ENCODE measurements around the gene ZBTB40.

ZBTB40 gene

GRCh38 chr1:22563671-22564602 is 112.3 kb downstream of the ZBTB40 start:
- no peak for DNase-seq

- no peak for DNase-seq
Measured at GRCh38 chr1:22566161-22566560, 114.5 kb downstream of the ZBTB40 start.

- no peak for DNase-seq
Measured at GRCh38 chr1:22567197-22567596, 115.5 kb downstream of the ZBTB40 start.

- no peak for DNase-seq
Measured at GRCh38 chr1:22567994-22568393, 116.3 kb downstream of the ZBTB40 start.

GRCh38 chr1:22569269-22569668 is 117.6 kb downstream of the ZBTB40 start:
- no peak for DNase-seq

- DNase-seq, result no peak
Measured at GRCh38 chr1:22570140-22570909, 118.7 kb downstream of the ZBTB40 start.

- DNase-seq, result no peak
Measured at GRCh38 chr1:22572818-22573217, 121.2 kb downstream of the ZBTB40 start.

GRCh38 chr1:22573237-22573636 is 121.6 kb downstream of the ZBTB40 start:
- no peak for DNase-seq

- DNase-seq, result no peak
Measured at GRCh38 chr1:22575532-22576149, 124.0 kb downstream of the ZBTB40 start.

- DNase-seq, result no peak
Measured at GRCh38 chr1:22576150-22576544, 124.5 kb downstream of the ZBTB40 start.

GRCh38 chr1:22576617-22577016 is 125.0 kb downstream of the ZBTB40 start:
- DNase-seq, result no peak

GRCh38 chr1:22578732-22579361 is 127.2 kb downstream of the ZBTB40 start:
- DNase-seq, result no peak

GRCh38 chr1:22579541-22580155 is 128.0 kb downstream of the ZBTB40 start:
- no peak for DNase-seq

Measured in activated CD4-positive, alpha-beta T cell treated with anti-CD3 and anti-CD28 coated beads, Interleukin-2, amount 50 U/mL, for 4 hours (primary cell).